Measurements from ENCODE around the gene RIC1. TPM values are rescaled to one million over a fixed set of nuclear protein-coding genes. Genes with fewer than 3 reads are reported as not detected.

The RIC1 gene
- total RNA-seq, 1 experiment from 2014 or later = 25.5 TPM

DNA sequence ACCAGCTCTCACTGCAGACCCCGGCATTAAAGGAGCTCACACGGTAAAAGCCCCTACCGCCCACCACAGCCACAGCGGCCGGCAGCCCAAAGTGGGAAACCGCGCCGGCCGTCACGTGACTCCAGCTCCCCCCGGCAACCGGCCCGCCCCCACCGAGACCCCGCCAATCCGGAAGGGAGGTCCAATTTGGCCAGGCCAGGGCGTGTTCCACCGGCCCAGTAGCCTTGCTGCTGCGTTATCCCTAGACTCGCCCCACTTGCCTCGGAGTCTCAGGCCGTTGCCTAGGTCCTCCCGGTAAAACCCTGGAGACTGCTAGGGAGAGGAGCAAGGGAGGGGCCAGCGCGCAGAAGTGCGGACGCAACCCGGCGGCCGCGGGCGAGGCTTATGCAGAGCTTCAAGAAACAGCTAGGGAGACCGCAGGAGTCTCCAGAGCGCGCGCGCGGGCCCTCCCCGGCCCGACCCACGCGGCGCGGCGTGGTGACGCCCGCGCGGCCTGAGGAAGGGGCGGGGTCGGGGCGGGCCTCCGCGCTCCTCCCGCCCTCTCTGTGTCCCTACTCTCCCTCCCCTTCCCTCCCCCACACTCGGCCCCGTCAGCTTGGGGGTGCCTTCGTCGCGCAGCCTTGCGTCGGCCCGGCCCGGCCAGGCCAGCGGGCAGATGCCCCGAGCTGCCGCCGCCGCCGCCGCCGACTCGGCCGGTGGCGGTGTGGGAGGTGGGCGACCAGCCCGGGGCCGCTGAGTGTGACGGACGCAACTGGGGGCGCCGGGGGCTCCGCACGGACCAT, at the start of gene RIC1 (continued):
- TF ChIP-seq CTCF (IDR thresholded peaks at IDR 0.05 in 2 of 3, conservative IDR thresholded peaks at IDR 0.05 in 1 of 3; ENCODE audit: borderline replicate concordance in 1 of 3, insufficient read depth in 1 of 3, low read depth in 2 of 3, low read length in 2 of 3) (no peak), TCF7L2 (IDR thresholded peaks at IDR 0.05; ENCODE audit: borderline replicate concordance, extremely low read depth, insufficient read depth, insufficient read length) (peak; percentile 5), FOSL1 (IDR thresholded peaks at IDR 0.05; ENCODE audit: low read depth) (no peak), SRF (IDR thresholded peaks at IDR 0.05; ENCODE audit: low read depth) (peak; percentile 57; the same call in 1 of the 2 replicates), EZH2 (IDR thresholded peaks at IDR 0.05) (no peak), ZNF274 (IDR thresholded peaks at IDR 0.05; ENCODE audit: low read depth, low read length) (no peak), SIN3A (IDR thresholded peaks at IDR 0.05; ENCODE audit: low read depth) (peak; percentile 67), POLR2A (IDR thresholded peaks at IDR 0.05; ENCODE audit: borderline replicate concordance, extremely low read depth, insufficient read depth, insufficient read length) (peak; percentile 96)

DNA sequence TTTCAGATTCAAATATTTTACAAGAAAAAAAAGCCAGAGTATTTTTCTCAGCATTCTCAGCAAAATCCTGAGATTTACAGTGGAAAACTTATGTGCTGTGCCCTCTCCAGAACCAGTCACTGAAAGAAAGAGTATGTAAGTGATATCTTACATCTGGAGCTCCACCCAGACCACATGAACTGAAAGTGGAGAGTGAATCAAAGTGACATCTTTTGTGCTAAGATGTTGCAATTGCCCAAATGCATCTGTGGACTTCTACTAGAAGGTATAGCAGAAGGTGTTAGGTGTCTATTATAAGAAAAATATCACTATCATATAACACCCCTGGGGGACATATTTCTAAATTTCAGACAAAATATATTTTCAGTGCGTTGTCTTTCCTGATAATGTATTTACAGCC, 49.0 kb upstream of the RIC1 start:
- Histone ChIP-seq H3K9ac (ENCODE audit: low read length) (no peak overlapping the region), H3K4me3 (replicated peaks in 1 of 2; ENCODE audit: low read depth in 1 of 2, low read length in 2 of 2) (no peak overlapping the region), H3K4me2 (ENCODE audit: low read length) (no peak overlapping the region), H3K36me3 (ENCODE audit: control insufficient read depth in 1 of 2, insufficient read depth in 2 of 2, low read length in 2 of 2) (no peaks in the 10 kb centered on the region), H2AFZ (ENCODE audit: low read depth, low read length, poor library complexity, severe bottlenecking) (no peak overlapping the region), H3K4me1 (ENCODE audit: control insufficient read depth in 1 of 2, insufficient read depth in 2 of 2, low read length in 2 of 2) (no peaks in the 10 kb centered on the region), H3K9me2 (ENCODE audit: insufficient read depth) (no peaks in the 10 kb centered on the region), H4K20me1 (ENCODE audit: insufficient read depth) (no peaks in the 10 kb centered on the region), H3K27ac (ENCODE audit: low read depth, low read length) (no peak overlapping the region), H3K27me3 (ENCODE audit: insufficient read depth, low read length) (no peaks in the 10 kb centered on the region), H3K79me2 (ENCODE audit: insufficient read depth, low read length) (no peaks in the 10 kb centered on the region), H3K9me3 (ENCODE audit: control insufficient read depth in 1 of 2, insufficient read depth in 1 of 2, low read depth in 1 of 2, low read length in 2 of 2) (no peaks in the 10 kb centered on the region)
- ChIA-PET RAD21 (ENCODE audit: low non-redundant PET in 1 of 2, low total read pairs in 2 of 2, uncharacterized antibody in 2 of 2, unreplicated experiment in 2 of 2) (no interaction called here), POLR2A (no interaction called here), CTCF (no interaction called here)
- intact Hi-C loops (cut with micrococcal nuclease) = loop anchor here (10.0 kb wide), 1 partner anchor 65 kb away; the partner anchor contains the start of gene PDCD1LG2
- DNase-seq (ENCODE audit: low read depth, low spot score) (no peak), ATAC-seq (no peak)
- TF ChIP-seq CBX3 (IDR thresholded peaks at IDR 0.05; ENCODE audit: low read depth) (no peak), CEBPB (IDR thresholded peaks at IDR 0.05; ENCODE audit: low read depth) (no peak), JUND (IDR thresholded peaks at IDR 0.05) (no peak), ZFX (IDR thresholded peaks at IDR 0.05) (no peak), SRF (IDR thresholded peaks at IDR 0.05; ENCODE audit: low read depth) (no peak), YY1 (IDR thresholded peaks at IDR 0.05; ENCODE audit: extremely low read depth, insufficient replicate concordance, low read depth, low read length) (no peak), POLR2A (IDR thresholded peaks at IDR 0.05; ENCODE audit: borderline replicate concordance, extremely low read depth, insufficient read depth, insufficient read length) (no peak), TCF7L2 (IDR thresholded peaks at IDR 0.05; ENCODE audit: borderline replicate concordance, extremely low read depth, insufficient read depth, insufficient read length) (no peak), FOSL1 (IDR thresholded peaks at IDR 0.05; ENCODE audit: low read depth) (no peak), ZNF274 (IDR thresholded peaks at IDR 0.05; ENCODE audit: low read depth, low read length) (no peak)
- TF ChIP-seq, protein P1, sequence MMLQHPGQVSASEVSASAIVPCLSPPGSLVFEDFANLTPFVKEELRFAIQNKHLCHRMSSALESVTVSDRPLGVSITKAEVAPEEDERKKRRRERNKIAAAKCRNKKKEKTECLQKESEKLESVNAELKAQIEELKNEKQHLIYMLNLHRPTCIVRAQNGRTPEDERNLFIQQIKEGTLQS (IDR thresholded peaks at IDR 0.05) = no peak
- no TSS peak for BruUV-seq (replicated peaks)

All from HCT116 (cell line).